Measurements from ENCODE around the gene CHRNE. TPM values are rescaled to one million over a fixed set of nuclear protein-coding genes. Genes with fewer than 3 reads are reported as not detected.

CHRNE gene
- total and polyA plus RNA-seq, 2 donors (not counting 1 experiment from before 2014, with no cell fraction given) = 0.19 to 0.66 TPM

- Histone ChIP-seq H3K36me3 (ENCODE audit: control insufficient read depth, insufficient read depth, low read length) (peaks cover 34% of the 10 kb centered on the region), H3K27ac (ENCODE audit: insufficient read depth, low read length) (no peak overlapping the region), H3K79me2 (ENCODE audit: control insufficient read depth, insufficient read depth, low read length) (no peaks in the 10 kb centered on the region), H3K4me3 (replicated peaks in 1 of 4; ENCODE audit: control extremely low read depth in 1 of 4, insufficient read depth in 1 of 4, low read depth in 3 of 4, low read length in 4 of 4) (no peak overlapping the region), H3K9me3 (ENCODE audit: control insufficient read depth, insufficient read depth, low read depth, low read length) (no peaks in the 10 kb centered on the region), H3K27me3 (ENCODE audit: control insufficient read depth, insufficient read depth, low read length) (no peaks in the 10 kb centered on the region), H3K4me1 (ENCODE audit: control insufficient read depth, extremely low read depth, insufficient read depth, low read length) (no peaks in the 10 kb centered on the region), H3K4me2 (ENCODE audit: extremely low read depth, insufficient read depth, low read length) (no peak overlapping the region), H4K20me1 (ENCODE audit: control insufficient read depth, extremely low read depth, insufficient read depth, low read length) (no peaks in the 10 kb centered on the region), H3K9ac (ENCODE audit: insufficient read depth, low read length) (no peak overlapping the region), H2AFZ (ENCODE audit: low read length) (no peak overlapping the region)
- DNase-seq (ENCODE audit: low read depth in 2 of 2) = no peak
- TF ChIP-seq EZH2 (IDR thresholded peaks at IDR 0.05; ENCODE audit: low read length, missing control alignments) = no peak
- TF ChIP-seq, protein P1, sequence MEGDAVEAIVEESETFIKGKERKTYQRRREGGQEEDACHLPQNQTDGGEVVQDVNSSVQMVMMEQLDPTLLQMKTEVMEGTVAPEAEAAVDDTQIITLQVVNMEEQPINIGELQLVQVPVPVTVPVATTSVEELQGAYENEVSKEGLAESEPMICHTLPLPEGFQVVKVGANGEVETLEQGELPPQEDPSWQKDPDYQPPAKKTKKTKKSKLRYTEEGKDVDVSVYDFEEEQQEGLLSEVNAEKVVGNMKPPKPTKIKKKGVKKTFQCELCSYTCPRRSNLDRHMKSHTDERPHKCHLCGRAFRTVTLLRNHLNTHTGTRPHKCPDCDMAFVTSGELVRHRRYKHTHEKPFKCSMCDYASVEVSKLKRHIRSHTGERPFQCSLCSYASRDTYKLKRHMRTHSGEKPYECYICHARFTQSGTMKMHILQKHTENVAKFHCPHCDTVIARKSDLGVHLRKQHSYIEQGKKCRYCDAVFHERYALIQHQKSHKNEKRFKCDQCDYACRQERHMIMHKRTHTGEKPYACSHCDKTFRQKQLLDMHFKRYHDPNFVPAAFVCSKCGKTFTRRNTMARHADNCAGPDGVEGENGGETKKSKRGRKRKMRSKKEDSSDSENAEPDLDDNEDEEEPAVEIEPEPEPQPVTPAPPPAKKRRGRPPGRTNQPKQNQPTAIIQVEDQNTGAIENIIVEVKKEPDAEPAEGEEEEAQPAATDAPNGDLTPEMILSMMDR (conservative IDR thresholded peaks at IDR 0.05 in 1 of 2, IDR thresholded peaks at IDR 0.05 in 1 of 2; ENCODE audit: low read depth in 1 of 2, low read length in 2 of 2) = no peak
Observed at GRCh38 chr17:4891411-4892410, 11.2 kb downstream of the CHRNE start.

- no peak overlapping the region for H3K4me2 ChIP-seq (ENCODE audit: extremely low read depth, insufficient read depth, low read length)
- no peak overlapping the region for H3K4me3 ChIP-seq (replicated peaks in 1 of 4; ENCODE audit: control extremely low read depth in 1 of 4, insufficient read depth in 1 of 4, low read depth in 3 of 4, low read length in 4 of 4)
- H3K79me2 ChIP-seq (ENCODE audit: control insufficient read depth, insufficient read depth, low read length) = no peaks in the 10 kb centered on the region
- H3K27me3 ChIP-seq (ENCODE audit: control insufficient read depth, insufficient read depth, low read length) = no peaks in the 10 kb centered on the region
- H3K4me1 ChIP-seq (ENCODE audit: control insufficient read depth, extremely low read depth, insufficient read depth, low read length) = no peaks in the 10 kb centered on the region
- no peaks in the 10 kb centered on the region for H4K20me1 ChIP-seq (ENCODE audit: control insufficient read depth, extremely low read depth, insufficient read depth, low read length)
- no peak for DNase-seq (ENCODE audit: low read depth in 2 of 2)
- no peak overlapping the region for H3K9ac ChIP-seq (ENCODE audit: insufficient read depth, low read length)
- H3K9me3 ChIP-seq (ENCODE audit: control insufficient read depth, insufficient read depth, low read depth, low read length) = no peaks in the 10 kb centered on the region
- TF ChIP-seq, protein P1 (conservative IDR thresholded peaks at IDR 0.05 in 1 of 2, IDR thresholded peaks at IDR 0.05 in 1 of 2; ENCODE audit: low read depth in 1 of 2, low read length in 2 of 2) = no peak
- TF ChIP-seq EZH2 (IDR thresholded peaks at IDR 0.05; ENCODE audit: low read length, missing control alignments) = no peak
- H3K36me3 ChIP-seq (ENCODE audit: control insufficient read depth, insufficient read depth, low read length) = peaks cover 38% of the 10 kb centered on the region
- no peak overlapping the region for H2AFZ ChIP-seq (ENCODE audit: low read length)
- no peak overlapping the region for H3K27ac ChIP-seq (ENCODE audit: insufficient read depth, low read length)
Observed at GRCh38 chr17:4887581-4887980, 15.3 kb downstream of the CHRNE start.

DNA sequence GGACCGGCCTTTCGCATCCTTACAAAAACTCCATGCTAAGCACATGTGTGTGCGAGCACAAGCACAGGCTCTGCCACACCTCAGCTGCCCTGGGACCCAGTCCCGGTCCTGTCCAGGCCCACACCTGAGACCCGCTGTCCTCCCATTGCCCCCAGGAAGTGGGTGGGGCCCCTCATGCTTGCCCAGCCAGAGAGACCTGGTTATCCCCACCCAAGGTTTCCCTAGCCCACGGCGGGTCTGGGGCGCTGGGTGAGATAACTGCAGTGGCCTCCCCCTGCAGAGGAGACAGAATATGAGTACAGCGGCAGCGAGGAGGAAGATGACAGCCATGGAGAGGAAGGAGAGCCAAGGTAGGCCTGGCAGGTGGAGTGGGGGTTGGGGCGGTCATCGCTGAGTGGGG lies 16.1 kb downstream of the CHRNE start:
- H3K9me3 ChIP-seq (ENCODE audit: control insufficient read depth, insufficient read depth, low read depth, low read length) = no peaks in the 10 kb centered on the region
- H3K4me2 ChIP-seq (ENCODE audit: extremely low read depth, insufficient read depth, low read length) = no peak overlapping the region
- H3K79me2 ChIP-seq (ENCODE audit: control insufficient read depth, insufficient read depth, low read length) = no peaks in the 10 kb centered on the region
- no peak overlapping the region for H3K9ac ChIP-seq (ENCODE audit: insufficient read depth, low read length)
- no peaks in the 10 kb centered on the region for H3K4me1 ChIP-seq (ENCODE audit: control insufficient read depth, extremely low read depth, insufficient read depth, low read length)
- H3K27me3 ChIP-seq (ENCODE audit: control insufficient read depth, insufficient read depth, low read length) = no peaks in the 10 kb centered on the region
- H3K4me3 ChIP-seq (replicated peaks in 1 of 4; ENCODE audit: control extremely low read depth in 1 of 4, insufficient read depth in 1 of 4, low read depth in 3 of 4, low read length in 4 of 4) = no peak overlapping the region
- no peak overlapping the region for H2AFZ ChIP-seq (ENCODE audit: low read length)
- H3K27ac ChIP-seq (ENCODE audit: insufficient read depth, low read length) = no peak overlapping the region
- no peaks in the 10 kb centered on the region for H4K20me1 ChIP-seq (ENCODE audit: control insufficient read depth, extremely low read depth, insufficient read depth, low read length)
- no peak for TF ChIP-seq EZH2 (IDR thresholded peaks at IDR 0.05; ENCODE audit: low read length, missing control alignments)
- TF ChIP-seq, protein P1 (conservative IDR thresholded peaks at IDR 0.05 in 1 of 2, IDR thresholded peaks at IDR 0.05 in 1 of 2; ENCODE audit: low read depth in 1 of 2, low read length in 2 of 2) = no peak
- no peak for DNase-seq (ENCODE audit: low read depth in 2 of 2)
- peaks cover 35% of the 10 kb centered on the region for H3K36me3 ChIP-seq (ENCODE audit: control insufficient read depth, insufficient read depth, low read length)

Data from fibroblast of lung (primary cell).